ENCODE measurements around the gene RBFOX2. TPM values are rescaled to one million over a fixed set of nuclear protein-coding genes. Genes with fewer than 3 reads are reported as not detected.

The RBFOX2 gene
- total and polyA plus RNA-seq, 2 of the 8 experiments (the other 6 are each of a cell fraction or from before 2014, with no cell fraction given), result 121 to 122 TPM

GRCh38 chr22:35879351-35879750 lies 149.3 kb downstream of the RBFOX2 start:
- Histone ChIP-seq H3K23me2 (ENCODE audit: low read depth, low read length) (no peaks in the 10 kb centered on the region), H2AFZ (ENCODE audit: low read length) (no peak overlapping the region), H3K18ac (ENCODE audit: extremely low read depth, low read length) (no peak overlapping the region), H2BK120ac (replicated peaks; ENCODE audit: low read depth, low read length) (no peak overlapping the region), H2BK5ac (ENCODE audit: low read depth, low read length) (no peak overlapping the region), H3K27ac (ENCODE audit: low read depth, low read length) (no peak overlapping the region), H3K4me3 (ENCODE audit: extremely low read depth in 1 of 4, insufficient read depth in 2 of 4, low read depth in 3 of 4, low read length in 4 of 4) (no peak overlapping the region), H2AK5ac (ENCODE audit: low read depth, low read length) (no peak overlapping the region), H4K20me1 (replicated peaks in 1 of 2; ENCODE audit: control insufficient read depth in 1 of 2, insufficient read depth in 2 of 2, low read length in 2 of 2) (peaks cover 0 to 2% of the 10 kb centered on the region in 2 experiments), H3K4me2 (ENCODE audit: insufficient read depth in 1 of 2, low read depth in 2 of 2, low read length in 2 of 2) (no peak overlapping the region), H4K8ac (ENCODE audit: extremely low read depth, insufficient read depth, low read length) (no peak overlapping the region), H3K27me3 (replicated peaks in 1 of 4; ENCODE audit: control insufficient read depth in 3 of 4, extremely low read depth in 1 of 4, insufficient read depth in 3 of 4, low read length in 3 of 4) (no peaks in the 10 kb centered on the region), H3K36me3 (ENCODE audit: control insufficient read depth in 2 of 4, insufficient read depth in 4 of 4, low read length in 3 of 4) (no peaks in the 10 kb centered on the region), H2BK12ac (ENCODE audit: low read depth, low read length) (no peak overlapping the region), H3K79me2 (ENCODE audit: control insufficient read depth in 1 of 2, insufficient read depth in 2 of 2, low read length in 2 of 2) (peaks cover 0 to 58% of the 10 kb centered on the region in 2 experiments; a peak in 2 of 4 replicates), H3K79me1 (ENCODE audit: low read depth, low read length) (no peaks in the 10 kb centered on the region; the same call in 1 of the 2 replicates), H3K9ac (replicated peaks in 1 of 4; ENCODE audit: extremely low read depth in 1 of 4, low read depth in 3 of 4, low read length in 3 of 4) (no peak overlapping the region), H4K91ac (replicated peaks; ENCODE audit: insufficient read length, low read length) (no peak overlapping the region), H3K56ac (replicated peaks; ENCODE audit: insufficient read length, low read depth, low read length) (no peak overlapping the region), H2BK15ac (ENCODE audit: low read length) (no peak overlapping the region), H4K5ac (ENCODE audit: insufficient read length, low read depth, low read length) (no peak overlapping the region), H3K4me1 (replicated peaks in 1 of 4; ENCODE audit: control insufficient read depth in 3 of 4, insufficient read depth in 4 of 4, low read length in 3 of 4) (peaks cover 0 to 12% (median 2%) of the 10 kb centered on the region in 4 experiments; a peak in 4 of 7 replicates), H3K23ac (ENCODE audit: insufficient read length) (no peak overlapping the region), H3K9me3 (ENCODE audit: insufficient read depth in 2 of 2, low read depth in 1 of 2, low read length in 1 of 2) (no peaks in the 10 kb centered on the region), H3K4ac (replicated peaks; ENCODE audit: insufficient read length, low read depth, low read length) (no peak overlapping the region), H3K14ac (ENCODE audit: insufficient read length) (no peak overlapping the region), H2BK20ac (ENCODE audit: low read length) (no peak overlapping the region)
- CTCF ChIA-PET (ENCODE audit: partially characterized antibody), result interaction anchor here (1.2 kb wide), 2 partner anchors 8 to 248 kb away, joined by 4 to 6 read pairs; no protein-coding TSS in a partner anchor
- 88% methylated on average over 2 of the region's 2 CpGs; no CpG with 5 or more reads in 1 of the 2 experiments for WGBS, 2 experiments (ENCODE audit: extremely low coverage in 1 of 2, insufficient coverage in 1 of 2, insufficient read length in 1 of 2, insufficient replicate concordance in 2 of 2, low coverage in 1 of 2, low lambda C conversion rate in 2 of 2, missing lambda C conversion rate in 1 of 2)
- POLR2A ChIA-PET (ENCODE audit: partially characterized antibody), result interaction anchor here (0.9 kb wide), 1 partner anchor 25 kb away, joined by 3 read pairs; no protein-coding TSS in a partner anchor
- DNase-seq (ENCODE audit: low read depth in 1 of 2, low spot score in 2 of 2) (no peak), FAIRE-seq (no peak)
- TF ChIP-seq CBX8 (IDR thresholded peaks at IDR 0.05; ENCODE audit: borderline replicate concordance, low read depth, low read length) (no peak), CEBPB (IDR thresholded peaks at IDR 0.05; ENCODE audit: low read depth, low read length) (no peak), GABPA (IDR thresholded peaks at IDR 0.05; ENCODE audit: borderline replicate concordance, insufficient read depth, low read length) (no peak), RXRA (IDR thresholded peaks at IDR 0.05; ENCODE audit: insufficient read depth, low read depth, low read length) (no peak), PHF8 (conservative IDR thresholded peaks at IDR 0.05; ENCODE audit: low read depth, low read length) (no peak), MAFK (IDR thresholded peaks at IDR 0.05; ENCODE audit: low read depth, low read length) (no peak), CBX5 (IDR thresholded peaks at IDR 0.05; ENCODE audit: low read depth, low read length) (no peak)

All from H1 (cell line).